B cell (primary cell): ENCODE measurements around the gene OR10H2.

Experiments used
- CTCF ChIP-seq: fragments of 200-600 bp; IDR thresholded peaks from one replicate; pipeline ENCODE4 v1.8.0; 2022; ENCODE audit warnings: antibody characterized with exemption, mild to moderate bottlenecking
- EZH2 ChIP-seq: IDR thresholded peaks from 2 replicates; pipeline ENCODE4 v1.6.1; 2012; ENCODE audit warnings: borderline replicate concordance, low read depth, mild to moderate bottlenecking, moderate library complexity, low read length; ENCODE audit not compliant: insufficient read depth, poor library complexity, severe bottlenecking

GRCh38 chr19:15769586-15769985 is 41.8 kb downstream of the OR10H2 start:
- TF ChIP-seq CTCF = no peak
- TF ChIP-seq EZH2 = no peak
